ENCODE results near the gene CREB1. TPM values are rescaled to one million over a fixed set of nuclear protein-coding genes. Genes with fewer than 3 reads are reported as not detected.

CREB1 gene
- total RNA-seq, 2 donors from 2014 or later = 87.1 to 105 TPM

- no peak overlapping the region for H3K4me3 ChIP-seq (ENCODE audit: low read length)
- H3K9me3 Mint-ChIP-seq = peaks cover 22% of the 10 kb centered on the region
- 90% methylated on average over 2 of the region's 3 CpGs; no CpG with 5 or more reads in 1 of the 2 experiments for WGBS, 2 experiments (ENCODE audit: insufficient coverage in 1 of 2, insufficient read length in 1 of 2)
- peaks cover 66% of the 10 kb centered on the region for H3K36me3 Mint-ChIP-seq (ENCODE audit: low read depth)
- H3K27me3 ChIP-seq (ENCODE audit: control insufficient read depth, insufficient read depth, low read length, poor library complexity, severe bottlenecking) = no peaks in the 10 kb centered on the region
- H3K9me3 ChIP-seq (ENCODE audit: control insufficient read depth, low read length) = peaks cover 24% of the 10 kb centered on the region
- no peak overlapping the region for H3K27ac Mint-ChIP-seq
- no peak overlapping the region for H3K4me3 Mint-ChIP-seq
- TF ChIP-seq, protein P1, sequence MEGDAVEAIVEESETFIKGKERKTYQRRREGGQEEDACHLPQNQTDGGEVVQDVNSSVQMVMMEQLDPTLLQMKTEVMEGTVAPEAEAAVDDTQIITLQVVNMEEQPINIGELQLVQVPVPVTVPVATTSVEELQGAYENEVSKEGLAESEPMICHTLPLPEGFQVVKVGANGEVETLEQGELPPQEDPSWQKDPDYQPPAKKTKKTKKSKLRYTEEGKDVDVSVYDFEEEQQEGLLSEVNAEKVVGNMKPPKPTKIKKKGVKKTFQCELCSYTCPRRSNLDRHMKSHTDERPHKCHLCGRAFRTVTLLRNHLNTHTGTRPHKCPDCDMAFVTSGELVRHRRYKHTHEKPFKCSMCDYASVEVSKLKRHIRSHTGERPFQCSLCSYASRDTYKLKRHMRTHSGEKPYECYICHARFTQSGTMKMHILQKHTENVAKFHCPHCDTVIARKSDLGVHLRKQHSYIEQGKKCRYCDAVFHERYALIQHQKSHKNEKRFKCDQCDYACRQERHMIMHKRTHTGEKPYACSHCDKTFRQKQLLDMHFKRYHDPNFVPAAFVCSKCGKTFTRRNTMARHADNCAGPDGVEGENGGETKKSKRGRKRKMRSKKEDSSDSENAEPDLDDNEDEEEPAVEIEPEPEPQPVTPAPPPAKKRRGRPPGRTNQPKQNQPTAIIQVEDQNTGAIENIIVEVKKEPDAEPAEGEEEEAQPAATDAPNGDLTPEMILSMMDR (conservative IDR thresholded peaks at IDR 0.05) = no peak
- no peak overlapping the region for H3K9ac ChIP-seq (ENCODE audit: extremely low read depth, low read length, poor library complexity, severe bottlenecking)
- H3K36me3 ChIP-seq (ENCODE audit: control insufficient read depth, insufficient read depth, low read length) = peaks cover 79% of the 10 kb centered on the region
- H3K4me1 Mint-ChIP-seq = peaks cover 4% of the 10 kb centered on the region
- no peaks in the 10 kb centered on the region for H3K27me3 Mint-ChIP-seq (ENCODE audit: insufficient read depth)
- no peak for DNase-seq
- H3K27ac ChIP-seq (ENCODE audit: low read depth, low read length) = no peak overlapping the region
- no peaks in the 10 kb centered on the region for H3K4me1 ChIP-seq (ENCODE audit: control insufficient read depth, insufficient read depth, low read length)
Measured at GRCh38 chr2:207594264-207594663, 64.5 kb downstream of the CREB1 start.

DNA sequence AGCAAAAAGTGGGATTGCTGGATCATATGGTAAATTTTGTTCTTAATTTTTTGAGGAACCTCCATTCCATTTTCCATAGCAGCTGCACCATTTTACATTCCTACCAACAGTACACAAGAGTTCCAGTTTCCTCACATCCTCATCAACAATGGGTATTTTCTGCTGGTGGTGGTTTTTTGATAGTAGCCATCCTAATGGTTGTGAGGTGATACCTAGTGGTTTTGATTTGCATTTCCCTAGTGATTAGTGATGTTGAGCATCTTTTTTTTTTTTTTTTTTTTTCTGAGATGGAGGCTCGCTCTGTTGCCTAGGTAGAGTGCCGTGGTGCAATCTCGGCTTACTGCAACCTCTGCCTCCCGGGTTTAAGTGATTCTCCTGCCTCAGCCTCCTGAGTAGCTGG lies 65.0 kb downstream of the CREB1 start:
- H3K4me3 Mint-ChIP-seq = no peak overlapping the region
- peaks cover 7% of the 10 kb centered on the region for H3K4me1 Mint-ChIP-seq
- Histone ChIP-seq H3K36me3 (ENCODE audit: control insufficient read depth, insufficient read depth, low read length) (peaks cover 79% of the 10 kb centered on the region), H3K4me3 (ENCODE audit: low read length) (no peak overlapping the region), H3K27ac (ENCODE audit: low read depth, low read length) (no peak overlapping the region), H3K9ac (ENCODE audit: extremely low read depth, low read length, poor library complexity, severe bottlenecking) (no peak overlapping the region), H3K4me1 (ENCODE audit: control insufficient read depth, insufficient read depth, low read length) (no peaks in the 10 kb centered on the region), H3K9me3 (ENCODE audit: control insufficient read depth, low read length) (peaks cover 24% of the 10 kb centered on the region), H3K27me3 (ENCODE audit: control insufficient read depth, insufficient read depth, low read length, poor library complexity, severe bottlenecking) (no peaks in the 10 kb centered on the region)
- no peak overlapping the region for H3K27ac Mint-ChIP-seq
- peaks cover 22% of the 10 kb centered on the region for H3K9me3 Mint-ChIP-seq
- no peak for DNase-seq
- TF ChIP-seq, protein P1 (conservative IDR thresholded peaks at IDR 0.05) = no peak
- H3K27me3 Mint-ChIP-seq (ENCODE audit: insufficient read depth) = no peaks in the 10 kb centered on the region
- peaks cover 65% of the 10 kb centered on the region for H3K36me3 Mint-ChIP-seq (ENCODE audit: low read depth)
- 95% methylated on average over 4 of the region's 4 CpGs; no CpG with 5 or more reads in 1 of the 2 experiments for WGBS, 2 experiments (ENCODE audit: insufficient coverage in 1 of 2, insufficient read length in 1 of 2)

- peaks cover 25% of the 10 kb centered on the region for H3K4me1 Mint-ChIP-seq
- DNase-seq = no peak
- H3K27ac Mint-ChIP-seq = no peak overlapping the region
- TF ChIP-seq, protein P1 (conservative IDR thresholded peaks at IDR 0.05) = no peak
- Histone ChIP-seq H3K27ac (ENCODE audit: low read depth, low read length) (no peak overlapping the region), H3K4me1 (ENCODE audit: control insufficient read depth, insufficient read depth, low read length) (peaks cover 6% of the 10 kb centered on the region), H3K27me3 (ENCODE audit: control insufficient read depth, insufficient read depth, low read length, poor library complexity, severe bottlenecking) (no peaks in the 10 kb centered on the region), H3K9me3 (ENCODE audit: control insufficient read depth, low read length) (no peaks in the 10 kb centered on the region), H3K4me3 (ENCODE audit: low read length) (no peak overlapping the region), H3K36me3 (ENCODE audit: control insufficient read depth, insufficient read depth, low read length) (peaks cover 49% of the 10 kb centered on the region), H3K9ac (ENCODE audit: extremely low read depth, low read length, poor library complexity, severe bottlenecking) (no peak overlapping the region)
- H3K27me3 Mint-ChIP-seq (ENCODE audit: insufficient read depth) = no peaks in the 10 kb centered on the region
- H3K36me3 Mint-ChIP-seq (ENCODE audit: low read depth) = peaks cover 27% of the 10 kb centered on the region
- H3K4me3 Mint-ChIP-seq = no peak overlapping the region
- H3K9me3 Mint-ChIP-seq = no peaks in the 10 kb centered on the region
Measured at GRCh38 chr2:207599636-207600035, 69.9 kb downstream of the CREB1 start.
